ENCODE data around the gene TKT.

TKT gene

DNA sequence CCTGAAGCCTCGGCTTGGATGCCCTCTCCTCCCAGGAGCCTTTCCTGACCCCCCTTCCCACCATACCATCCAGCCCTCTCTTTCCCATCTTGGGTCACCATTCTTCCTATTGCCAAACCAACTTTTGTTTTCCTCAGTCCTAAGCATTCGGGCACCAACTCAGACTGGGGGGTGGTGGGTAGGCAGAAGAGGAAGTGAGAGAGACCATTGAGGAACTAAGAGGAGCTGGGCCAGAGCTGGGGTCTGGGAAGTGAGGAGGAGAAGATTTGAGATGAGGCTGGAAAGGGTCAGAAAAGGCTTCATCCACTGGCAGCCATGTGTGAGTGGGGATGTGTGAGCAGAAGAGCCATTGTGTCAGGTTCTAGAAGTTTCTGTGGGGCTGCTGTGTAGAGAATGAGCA is 37.7 kb downstream of the TKT start:
- no peak overlapping the region for H3K4me3 ChIP-seq (ENCODE audit: low read length)
- TF ChIP-seq ZNF274 (IDR thresholded peaks at IDR 0.05; ENCODE audit: low read depth, low read length): no peak

DNA sequence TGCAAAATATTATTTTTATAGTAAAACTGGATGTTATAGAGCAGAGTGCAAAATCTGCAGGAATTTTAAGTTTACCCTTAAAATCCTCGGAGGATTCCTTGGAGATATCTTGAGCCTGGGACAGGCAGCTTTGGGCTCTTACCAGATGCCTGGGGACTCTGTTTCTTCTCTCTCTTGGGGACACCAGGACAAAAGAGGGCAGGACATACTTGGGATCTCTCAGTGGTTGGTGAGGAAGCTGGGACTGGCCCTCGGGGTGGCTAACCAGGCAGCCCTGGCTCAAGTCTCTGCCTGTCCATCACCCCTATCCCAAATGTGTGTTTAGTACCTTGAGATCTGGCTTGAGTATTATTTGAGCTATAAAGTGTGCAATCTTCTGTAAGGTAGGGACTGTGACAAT is 38.6 kb downstream of the TKT start:
- TF ChIP-seq ZNF274 (IDR thresholded peaks at IDR 0.05; ENCODE audit: low read depth, low read length): no peak
- no peak overlapping the region for H3K4me3 ChIP-seq (ENCODE audit: low read length)

DNA sequence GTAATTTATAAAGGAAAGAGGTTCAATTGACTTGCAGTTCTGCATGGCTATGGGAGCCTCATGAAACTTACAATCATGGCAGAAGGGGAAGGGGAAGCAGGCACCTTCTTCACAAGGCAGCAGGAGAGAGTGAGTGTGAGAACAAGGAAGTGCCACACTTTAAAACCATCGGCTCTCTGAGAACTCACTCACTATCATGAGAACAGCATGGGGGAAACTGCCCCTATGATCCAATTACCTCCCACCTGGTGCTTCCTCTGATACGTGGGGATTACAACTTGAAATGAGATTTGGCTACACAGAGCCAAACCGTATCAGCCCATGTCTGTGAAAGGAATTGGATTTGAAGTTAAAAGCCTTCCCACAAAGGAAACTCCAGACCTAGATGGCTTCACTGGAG is 39.1 kb downstream of the TKT start:
- no peak for TF ChIP-seq ZNF274 (IDR thresholded peaks at IDR 0.05; ENCODE audit: low read depth, low read length)
- no peak overlapping the region for H3K4me3 ChIP-seq (ENCODE audit: low read length)

GRCh38 chr3:53215816-53216215 is 40.0 kb downstream of the TKT start:
- no peak for TF ChIP-seq ZNF274 (IDR thresholded peaks at IDR 0.05; ENCODE audit: low read depth, low read length)
- H3K4me3 ChIP-seq (ENCODE audit: low read length): no peak overlapping the region

DNA sequence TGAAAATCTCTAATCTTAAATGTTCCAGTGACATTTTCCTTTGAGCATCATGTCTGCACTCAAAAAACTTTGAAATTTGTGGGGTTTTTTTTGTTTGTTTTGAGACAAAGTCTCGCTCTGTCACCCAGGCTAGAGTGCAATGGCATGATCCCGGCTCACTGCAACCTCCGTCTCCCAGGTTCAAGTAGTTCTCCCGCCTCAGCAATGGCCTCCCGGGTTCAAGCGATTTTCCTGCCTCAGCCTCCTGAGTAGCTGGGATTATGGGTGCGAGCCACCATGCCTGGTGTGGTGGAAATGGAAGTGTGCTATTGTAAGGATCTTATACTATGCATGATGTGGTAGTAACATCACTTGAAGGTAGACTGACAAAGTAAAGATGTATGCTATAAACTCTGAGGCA is 42.5 kb downstream of the TKT start:
- no peak for TF ChIP-seq ZNF274 (IDR thresholded peaks at IDR 0.05; ENCODE audit: low read depth, low read length)
- H3K4me3 ChIP-seq (ENCODE audit: low read length): no peak overlapping the region

DNA sequence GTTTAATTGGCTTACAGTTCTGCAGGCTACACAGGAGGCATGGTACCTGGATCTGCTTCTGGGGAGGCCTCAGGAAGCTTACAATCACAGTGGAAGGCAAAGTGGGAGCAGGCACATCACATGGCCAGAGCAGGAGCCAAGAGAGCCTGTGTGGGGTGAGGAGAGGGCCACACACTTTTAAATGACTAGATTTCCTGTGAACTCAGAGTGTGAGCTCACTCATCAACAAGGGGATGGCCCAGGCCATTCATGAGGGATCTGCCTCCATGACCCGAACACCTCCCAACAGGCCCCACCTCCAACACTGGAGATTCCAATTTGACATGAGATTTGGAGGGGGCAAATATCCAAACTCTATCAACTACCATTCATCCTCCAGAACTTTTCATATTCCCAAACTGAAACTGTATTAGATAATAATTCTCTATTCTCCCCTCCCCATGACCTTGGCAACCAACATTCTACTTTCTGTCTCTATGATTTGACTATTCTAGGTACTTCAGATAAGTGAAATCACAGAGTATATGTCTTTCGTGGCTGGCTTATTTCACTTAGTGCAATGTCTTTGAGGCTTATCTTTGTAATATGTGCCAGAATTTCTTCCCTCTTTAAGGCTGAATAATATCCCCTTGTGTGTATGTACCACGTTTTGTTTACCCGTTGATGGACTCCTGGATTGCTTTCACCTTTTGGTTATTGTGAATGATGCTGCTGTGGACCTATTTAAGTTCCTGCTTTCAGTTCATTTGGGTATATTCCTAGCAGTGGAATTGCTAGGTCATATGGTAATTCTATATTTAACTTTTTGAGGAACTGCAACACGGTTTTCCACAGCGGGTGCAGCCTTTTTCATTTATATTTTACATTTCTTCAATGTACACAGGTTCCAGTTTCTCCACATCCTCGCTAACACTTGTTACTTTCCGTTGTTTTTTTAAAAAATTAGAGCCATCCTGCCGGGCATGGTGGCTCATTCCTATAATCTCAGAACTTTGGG is 43.8 kb downstream of the TKT start:
- no peak for TF ChIP-seq ZNF274 (IDR thresholded peaks at IDR 0.05; ENCODE audit: low read depth, low read length)
- no peak overlapping the region for H3K4me3 ChIP-seq (ENCODE audit: low read length)

DNA sequence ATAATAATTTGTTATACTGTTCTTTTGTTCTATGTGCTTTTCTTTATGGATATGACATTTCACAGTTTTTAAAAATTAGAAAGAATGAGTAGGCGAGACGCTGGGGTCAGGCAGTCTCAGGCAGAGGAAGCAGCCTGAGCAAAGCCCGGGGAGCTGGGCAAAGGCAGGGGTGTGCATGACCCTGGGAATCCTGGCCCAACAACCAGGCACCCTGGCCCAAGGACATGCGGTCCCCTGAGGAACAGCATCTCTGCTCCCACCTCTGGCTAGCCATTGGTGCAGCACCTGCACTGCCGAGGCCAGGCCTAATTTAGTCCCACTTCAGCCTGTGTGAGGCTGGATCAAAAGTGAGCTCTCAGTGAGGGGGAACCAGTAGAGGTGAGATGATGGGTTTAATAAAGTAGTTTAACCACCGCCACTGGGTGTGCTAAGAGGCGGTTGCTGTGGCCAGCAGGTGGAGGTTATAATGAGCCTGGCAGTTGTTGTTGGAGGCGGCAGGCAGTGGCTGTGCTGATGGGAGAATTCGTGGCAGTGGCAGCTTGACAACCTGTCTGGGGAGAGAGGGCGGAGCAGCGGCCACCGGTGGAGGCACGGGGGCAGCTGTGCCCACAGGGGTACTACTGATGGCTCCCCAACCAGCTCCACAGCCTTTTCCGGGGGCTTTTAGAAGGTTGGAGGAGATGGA is 53.3 kb downstream of the TKT start:
- no peak overlapping the region for H3K4me3 ChIP-seq (ENCODE audit: low read length)
- no peak for TF ChIP-seq ZNF274 (IDR thresholded peaks at IDR 0.05; ENCODE audit: low read depth, low read length)

GRCh38 chr3:53200501-53201498 is 55.0 kb downstream of the TKT start:
- no peak for TF ChIP-seq ZNF274 (IDR thresholded peaks at IDR 0.05; ENCODE audit: low read depth, low read length)

GRCh38 chr3:53199834-53200233 is 56.0 kb downstream of the TKT start:
- H3K4me3 ChIP-seq (ENCODE audit: low read length): no peak overlapping the region
- no peak for TF ChIP-seq ZNF274 (IDR thresholded peaks at IDR 0.05; ENCODE audit: low read depth, low read length)

More at GRCh38 chr3:53200501-53201498, 55.0 kb downstream of the TKT start:
- H3K4me3 ChIP-seq (ENCODE audit: low read length): no peak overlapping the region

DNA sequence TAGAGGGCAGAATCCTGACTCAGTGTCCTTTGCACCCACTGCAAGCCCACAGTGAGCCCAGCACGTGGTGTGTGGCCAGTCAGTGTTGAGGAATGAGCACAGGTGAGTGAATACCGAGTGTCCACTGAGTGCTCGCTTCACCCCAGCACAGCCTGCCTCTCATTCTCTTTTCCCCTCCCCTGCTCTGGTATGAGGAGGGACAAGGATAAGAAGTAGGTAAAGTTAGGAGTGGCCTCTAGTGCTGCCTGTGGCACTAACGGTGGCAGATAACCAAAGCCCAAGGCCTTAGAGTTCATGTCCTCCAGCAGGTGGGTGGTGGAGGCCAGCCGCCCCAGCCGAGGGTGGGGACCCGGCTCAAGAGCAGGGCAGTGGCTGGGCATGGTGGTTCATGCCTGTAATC is 56.8 kb downstream of the TKT start:
- no peak overlapping the region for H3K4me3 ChIP-seq (ENCODE audit: low read length)
- no peak for TF ChIP-seq ZNF274 (IDR thresholded peaks at IDR 0.05; ENCODE audit: low read depth, low read length)

- no peak for TF ChIP-seq ZNF274 (IDR thresholded peaks at IDR 0.05; ENCODE audit: low read depth, low read length)
- H3K4me3 ChIP-seq (ENCODE audit: low read length): no peak overlapping the region
Observed at GRCh38 chr3:53198256-53198977, 57.4 kb downstream of the TKT start.

GRCh38 chr3:53196575-53197407 is 59.0 kb downstream of the TKT start:
- no peak for TF ChIP-seq ZNF274 (IDR thresholded peaks at IDR 0.05; ENCODE audit: low read depth, low read length)
- H3K4me3 ChIP-seq (ENCODE audit: low read length): no peak overlapping the region

Measured in GM08714 (cell line).